Measurements from ENCODE around the gene UBE2D4. TPM values are rescaled to one million over a fixed set of nuclear protein-coding genes. Genes with fewer than 3 reads are reported as not detected.

Gene UBE2D4
- total RNA-seq, 1 donor from 2014 or later: 9.3 TPM

- H3K27ac Mint-ChIP-seq (ENCODE audit: unreplicated experiment): no peak overlapping the region
- no peak for TF ChIP-seq CTCF (IDR thresholded peaks at IDR 0.05; ENCODE audit: unreplicated experiment)
- peaks cover 5% of the 10 kb centered on the region for H3K27me3 Mint-ChIP-seq (ENCODE audit: unreplicated experiment)
- H3K36me3 Mint-ChIP-seq (ENCODE audit: low read depth, unreplicated experiment): no peaks in the 10 kb centered on the region
- H3K4me1 Mint-ChIP-seq (ENCODE audit: unreplicated experiment): no peaks in the 10 kb centered on the region
- H3K4me3 Mint-ChIP-seq (ENCODE audit: unreplicated experiment): no peak overlapping the region
- DNase-seq (ENCODE audit: low spot score): no peak
- H3K9me3 Mint-ChIP-seq (ENCODE audit: unreplicated experiment): no peaks in the 10 kb centered on the region
Observed at GRCh38 chr7:43944286-43944685, 18.1 kb downstream of the UBE2D4 start.

- H3K9me3 Mint-ChIP-seq (ENCODE audit: unreplicated experiment): no peaks in the 10 kb centered on the region
- peaks cover 20% of the 10 kb centered on the region for H3K4me1 Mint-ChIP-seq (ENCODE audit: unreplicated experiment)
- peaks cover 15% of the 10 kb centered on the region for H3K36me3 Mint-ChIP-seq (ENCODE audit: low read depth, unreplicated experiment)
- H3K27me3 Mint-ChIP-seq (ENCODE audit: unreplicated experiment): peaks cover 4% of the 10 kb centered on the region
- no peak for DNase-seq (ENCODE audit: low spot score)
- H3K4me3 Mint-ChIP-seq (ENCODE audit: unreplicated experiment): no peak overlapping the region
- H3K27ac Mint-ChIP-seq (ENCODE audit: unreplicated experiment): no peak overlapping the region
- no peak for TF ChIP-seq CTCF (IDR thresholded peaks at IDR 0.05; ENCODE audit: unreplicated experiment)
Observed at GRCh38 chr7:43952028-43952427, 25.8 kb downstream of the UBE2D4 start.

GRCh38 chr7:43953071-43953470 lies 26.8 kb downstream of the UBE2D4 start:
- Mint-ChIP-seq H3K36me3 (ENCODE audit: low read depth, unreplicated experiment) (peaks cover 15% of the 10 kb centered on the region), H3K4me3 (ENCODE audit: unreplicated experiment) (no peak overlapping the region), H3K4me1 (ENCODE audit: unreplicated experiment) (peaks cover 20% of the 10 kb centered on the region), H3K27ac (ENCODE audit: unreplicated experiment) (no peak overlapping the region), H3K27me3 (ENCODE audit: unreplicated experiment) (peaks cover 4% of the 10 kb centered on the region), H3K9me3 (ENCODE audit: unreplicated experiment) (no peaks in the 10 kb centered on the region)
- no peak for TF ChIP-seq CTCF (IDR thresholded peaks at IDR 0.05; ENCODE audit: unreplicated experiment)
- no peak for DNase-seq (ENCODE audit: low spot score)

- no peak for TF ChIP-seq CTCF (IDR thresholded peaks at IDR 0.05; ENCODE audit: unreplicated experiment)
- peak; percentile 20 for DNase-seq (ENCODE audit: low spot score)
- peaks cover 15% of the 10 kb centered on the region for H3K36me3 Mint-ChIP-seq (ENCODE audit: low read depth, unreplicated experiment)
Observed at GRCh38 chr7:43954524-43955228, 28.4 kb downstream of the UBE2D4 start.

GRCh38 chr7:43956027-43956426 lies 29.8 kb downstream of the UBE2D4 start:
- peaks cover 20% of the 10 kb centered on the region for H3K4me1 Mint-ChIP-seq (ENCODE audit: unreplicated experiment)
- H3K36me3 Mint-ChIP-seq (ENCODE audit: low read depth, unreplicated experiment): peaks cover 20% of the 10 kb centered on the region
- no peak overlapping the region for H3K27ac Mint-ChIP-seq (ENCODE audit: unreplicated experiment)
- peaks cover 2% of the 10 kb centered on the region for H3K27me3 Mint-ChIP-seq (ENCODE audit: unreplicated experiment)
- no peak for DNase-seq (ENCODE audit: low spot score)
- no peak overlapping the region for H3K4me3 Mint-ChIP-seq (ENCODE audit: unreplicated experiment)
- H3K9me3 Mint-ChIP-seq (ENCODE audit: unreplicated experiment): no peaks in the 10 kb centered on the region
- TF ChIP-seq CTCF (IDR thresholded peaks at IDR 0.05; ENCODE audit: unreplicated experiment): no peak

More at GRCh38 chr7:43954524-43955228, 28.4 kb downstream of the UBE2D4 start:
- H3K4me1 Mint-ChIP-seq (ENCODE audit: unreplicated experiment): peaks cover 20% of the 10 kb centered on the region
- no peaks in the 10 kb centered on the region for H3K9me3 Mint-ChIP-seq (ENCODE audit: unreplicated experiment)
- H3K4me3 Mint-ChIP-seq (ENCODE audit: unreplicated experiment): no peak overlapping the region
- peaks cover 2% of the 10 kb centered on the region for H3K27me3 Mint-ChIP-seq (ENCODE audit: unreplicated experiment)
- H3K27ac Mint-ChIP-seq (ENCODE audit: unreplicated experiment): no peak overlapping the region

Data from endothelial cell (in vitro differentiated cells).